ENCODE data around the gene ATG9A. TPM values are rescaled to one million over a fixed set of nuclear protein-coding genes. Genes with fewer than 3 reads are reported as not detected.
A peak's percentile ranks its signal among the peaks of the same experiment; 100 is the strongest.

Gene ATG9A
- total RNA-seq, 4 donors from 2014 or later: 21.5 to 53.5 (median 45.9) TPM

GRCh38 chr2:219247678-219248642 is 18.5 kb upstream of the ATG9A start:
- intact Hi-C loops (cut with DNase I; ENCODE audit: low total_unique reads): no loop called here
- no peak for DNase-seq
- no peaks in the 10 kb centered on the region for H3K36me3 ChIP-seq
- H3K4me1 ChIP-seq: peaks cover 0 to 19% of the 10 kb centered on the region in 2 donors
- no peak for TF ChIP-seq POLR2A (IDR thresholded peaks at IDR 0.05)
- TF ChIP-seq, protein P1, sequence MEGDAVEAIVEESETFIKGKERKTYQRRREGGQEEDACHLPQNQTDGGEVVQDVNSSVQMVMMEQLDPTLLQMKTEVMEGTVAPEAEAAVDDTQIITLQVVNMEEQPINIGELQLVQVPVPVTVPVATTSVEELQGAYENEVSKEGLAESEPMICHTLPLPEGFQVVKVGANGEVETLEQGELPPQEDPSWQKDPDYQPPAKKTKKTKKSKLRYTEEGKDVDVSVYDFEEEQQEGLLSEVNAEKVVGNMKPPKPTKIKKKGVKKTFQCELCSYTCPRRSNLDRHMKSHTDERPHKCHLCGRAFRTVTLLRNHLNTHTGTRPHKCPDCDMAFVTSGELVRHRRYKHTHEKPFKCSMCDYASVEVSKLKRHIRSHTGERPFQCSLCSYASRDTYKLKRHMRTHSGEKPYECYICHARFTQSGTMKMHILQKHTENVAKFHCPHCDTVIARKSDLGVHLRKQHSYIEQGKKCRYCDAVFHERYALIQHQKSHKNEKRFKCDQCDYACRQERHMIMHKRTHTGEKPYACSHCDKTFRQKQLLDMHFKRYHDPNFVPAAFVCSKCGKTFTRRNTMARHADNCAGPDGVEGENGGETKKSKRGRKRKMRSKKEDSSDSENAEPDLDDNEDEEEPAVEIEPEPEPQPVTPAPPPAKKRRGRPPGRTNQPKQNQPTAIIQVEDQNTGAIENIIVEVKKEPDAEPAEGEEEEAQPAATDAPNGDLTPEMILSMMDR (IDR thresholded peaks at IDR 0.05): no peak
- H3K27me3 ChIP-seq: no peaks in the 10 kb centered on the region
- H3K27ac ChIP-seq: peak overlapping the region in 1 of 2 donors; percentile 72
- H3K9me3 ChIP-seq: no peaks in the 10 kb centered on the region
- H3K4me3 ChIP-seq: no peak overlapping the region

DNA sequence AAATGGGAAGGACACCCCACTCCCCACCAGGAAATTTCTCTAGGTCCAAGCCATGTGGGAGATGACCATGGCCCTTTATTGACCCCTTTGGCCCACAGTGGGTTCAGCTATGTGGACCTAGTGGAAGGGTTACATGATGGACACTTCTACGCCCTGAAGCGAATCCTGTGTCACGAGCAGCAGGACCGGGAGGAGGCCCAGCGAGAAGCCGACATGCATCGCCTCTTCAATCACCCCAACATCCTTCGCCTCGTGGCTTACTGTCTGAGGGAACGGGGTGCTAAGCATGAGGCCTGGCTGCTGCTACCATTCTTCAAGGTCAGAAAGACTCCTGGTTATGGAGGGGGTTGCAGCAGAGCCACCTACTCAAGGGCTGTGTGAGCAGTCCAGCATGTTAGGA is 17.1 kb upstream of the ATG9A start:
- Histone ChIP-seq H3K9me3 (no peaks in the 10 kb centered on the region), H3K36me3 (no peaks in the 10 kb centered on the region), H3K4me1 (peaks cover 0 to 19% of the 10 kb centered on the region in 2 donors), H3K27ac (no peak overlapping the region), H3K4me3 (no peak overlapping the region), H3K27me3 (no peaks in the 10 kb centered on the region)
- DNase-seq: no peak
- TF ChIP-seq, protein P1 (IDR thresholded peaks at IDR 0.05): no peak
- TF ChIP-seq POLR2A (IDR thresholded peaks at IDR 0.05): no peak
- intact Hi-C loops (cut with DNase I; ENCODE audit: low total_unique reads): no loop called here

DNA sequence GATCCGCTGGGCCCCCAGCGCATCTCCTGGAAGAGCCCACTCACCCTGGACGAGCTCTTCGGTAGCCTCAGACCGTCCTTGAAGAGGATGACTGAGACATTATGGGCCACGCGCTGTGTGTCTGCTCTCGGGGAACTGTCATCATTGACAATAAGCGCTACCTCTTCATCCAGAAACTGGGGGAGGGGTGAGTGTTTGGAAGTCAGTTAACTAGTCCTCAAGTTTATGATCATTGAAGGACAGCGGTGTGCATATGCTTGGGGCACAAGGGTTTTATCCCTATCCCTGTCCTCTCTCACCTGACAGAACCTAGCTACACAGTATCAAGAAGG is 16.4 kb upstream of the ATG9A start:
- no peaks in the 10 kb centered on the region for H3K27me3 ChIP-seq
- intact Hi-C loops (cut with DNase I; ENCODE audit: low total_unique reads): no loop called here
- TF ChIP-seq, protein P1 (IDR thresholded peaks at IDR 0.05): no peak
- TF ChIP-seq POLR2A (IDR thresholded peaks at IDR 0.05): no peak
- peak overlapping the region; percentile 90 to 95 for H3K27ac ChIP-seq
- peaks cover 0 to 19% of the 10 kb centered on the region in 2 donors for H3K4me1 ChIP-seq
- DNase-seq: no peak
- no peaks in the 10 kb centered on the region for H3K36me3 ChIP-seq
- H3K4me3 ChIP-seq: peak overlapping the region; percentile 81 to 86
- H3K9me3 ChIP-seq: no peaks in the 10 kb centered on the region

DNA sequence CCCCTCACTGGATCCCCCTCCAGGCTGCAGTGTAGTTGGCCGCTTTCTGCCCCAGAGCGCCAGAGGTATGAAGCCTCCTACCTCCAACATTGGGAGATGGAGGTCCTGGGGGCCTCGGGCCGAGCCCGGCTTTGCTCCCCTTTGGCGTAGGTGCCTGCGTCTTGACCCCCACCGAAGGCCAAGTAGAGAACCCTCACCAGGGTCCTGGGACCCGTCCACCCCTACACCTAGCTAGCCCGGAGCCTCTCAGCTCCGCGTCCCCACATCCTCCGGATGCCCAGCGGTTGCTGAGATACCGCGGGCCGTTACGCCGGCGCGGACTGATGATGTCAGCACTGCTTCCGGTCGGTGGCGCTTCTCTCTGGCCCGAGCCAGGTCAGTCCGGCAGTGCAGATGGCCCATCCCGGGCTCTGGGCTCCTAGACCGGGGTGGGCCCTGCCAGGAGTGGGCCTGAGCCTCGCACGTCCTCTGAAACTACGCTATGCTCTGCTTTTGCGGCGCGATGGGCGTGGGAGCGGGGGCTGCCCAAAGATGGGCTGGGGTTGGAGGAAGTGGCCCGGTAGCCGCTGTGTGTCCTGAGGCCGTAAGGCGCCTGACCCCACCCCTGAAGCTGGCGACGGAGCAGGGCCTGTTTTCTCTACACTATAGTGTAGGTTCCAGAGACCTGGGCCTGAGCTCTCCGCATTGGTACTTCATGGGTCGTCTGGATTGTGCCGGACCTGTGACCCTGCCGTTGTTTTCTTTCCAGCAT is 15.9 kb upstream of the ATG9A start, which contains the start of the genes GLB1L and STK16:
GLB1L (minus strand) TSS at position 297 of the 751 bp plus-strand sequence. CDS start 1,871 bp downstream, outside the sequence.
STK16 (plus strand) TSS at position 332 of the 751 bp plus-strand sequence. CDS start 521 bp downstream, outside the sequence.
- peak; percentile 94 for DNase-seq
- Histone ChIP-seq H3K27me3 (no peaks in the 10 kb centered on the region), H3K4me3 (peak within 1 kb of the TSS; percentile 81 to 86), H3K27ac (peak within 1 kb of the TSS; percentile 90 to 95), H3K9me3 (no peaks in the 10 kb centered on the region), H3K4me1 (peaks cover 0 to 19% of the 10 kb centered on the region in 2 donors), H3K36me3 (no peaks in the 10 kb centered on the region)
- intact Hi-C loops (cut with DNase I; ENCODE audit: low total_unique reads): no loop called here
- peak in 1 of 2 donors; percentile 86 for TF ChIP-seq POLR2A (IDR thresholded peaks at IDR 0.05)
- TF ChIP-seq, protein P1 (IDR thresholded peaks at IDR 0.05): peak in 2 of 4 experiments; percentile 11 to 23

Data from uterus (tissue), 4 donors.